HT1080 (cell line): ENCODE measurements around the gene TTLL5. TPM values are rescaled to one million over a fixed set of nuclear protein-coding genes. Genes with fewer than 3 reads are reported as not detected.
"Not testable (repeated sequence)": the region's sequence is repeated elsewhere in the genome, so short reads cannot be mapped to it uniquely, and the experiment has no call there.

Source experiments
- DNase-seq: peaks from one replicate; pipeline ENCODE4 v3.0.0-alpha.2; 2015; ENCODE audit warnings: low read depth
- total RNA-seq: library from RNA; depleted of rRNA; stranded (reverse); fragments of >200 nt; shearing (Covaris generic); gene quantifications from 2 replicates; pipeline ENCODE4 v1.2.3, GENCODE V29; 2014

Gene TTLL5
- total RNA-seq, 1 experiment from 2014 or later: 33.2 TPM

GRCh38 chr14:75909630-75910029 lies 248.6 kb downstream of the TTLL5 start:
- no peak for DNase-seq

- peak; percentile 24 for DNase-seq
These were observed 249.0 kb downstream of the TTLL5 start for GRCh38 chr14:75910048-75910447.

DNA sequence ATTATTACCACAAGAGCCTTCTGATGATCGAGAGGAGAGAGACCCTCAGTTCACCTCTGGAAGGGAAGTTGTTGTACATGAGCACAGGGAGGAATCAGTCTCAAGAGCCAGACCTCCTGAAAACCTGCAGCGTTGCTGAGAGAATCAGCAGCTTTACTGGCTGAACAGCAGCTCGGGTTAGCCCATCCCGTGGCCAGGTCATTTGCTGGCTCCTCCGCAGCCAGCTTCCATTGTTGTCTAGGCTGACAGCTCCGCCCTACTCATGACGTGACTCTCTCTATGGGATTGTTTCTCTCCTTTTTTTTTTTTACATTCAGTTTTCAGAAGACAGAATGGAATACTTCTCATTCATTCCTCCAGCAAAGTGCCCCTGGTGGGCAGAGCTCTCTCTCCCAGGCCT lies 250.8 kb downstream of the TTLL5 start:
- no peak for DNase-seq

DNA sequence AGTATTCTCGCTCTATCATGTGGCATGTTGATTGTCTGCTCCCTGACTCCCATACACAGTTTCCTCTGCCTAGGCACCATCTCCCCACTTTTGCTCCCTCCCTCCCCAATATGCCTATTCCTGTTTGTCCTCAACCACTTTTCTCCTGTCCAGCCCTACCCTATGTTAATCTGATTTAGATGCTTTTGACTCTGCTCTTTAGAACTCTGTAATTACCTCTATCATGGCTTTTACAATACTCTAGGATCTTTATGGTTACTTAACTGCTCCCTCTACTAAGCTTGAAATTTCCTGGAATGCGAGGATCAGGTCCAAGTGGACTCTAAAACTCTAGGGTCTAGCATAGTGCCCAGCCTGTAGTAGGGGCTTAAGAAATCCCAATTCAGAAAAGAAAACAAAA lies 252.1 kb downstream of the TTLL5 start:
- no peak for DNase-seq

GRCh38 chr14:75915045-75915444 lies 254.0 kb downstream of the TTLL5 start:
- DNase-seq: no peak

- DNase-seq: no peak
These were observed 256.4 kb downstream of the TTLL5 start for GRCh38 chr14:75917322-75917945.

DNA sequence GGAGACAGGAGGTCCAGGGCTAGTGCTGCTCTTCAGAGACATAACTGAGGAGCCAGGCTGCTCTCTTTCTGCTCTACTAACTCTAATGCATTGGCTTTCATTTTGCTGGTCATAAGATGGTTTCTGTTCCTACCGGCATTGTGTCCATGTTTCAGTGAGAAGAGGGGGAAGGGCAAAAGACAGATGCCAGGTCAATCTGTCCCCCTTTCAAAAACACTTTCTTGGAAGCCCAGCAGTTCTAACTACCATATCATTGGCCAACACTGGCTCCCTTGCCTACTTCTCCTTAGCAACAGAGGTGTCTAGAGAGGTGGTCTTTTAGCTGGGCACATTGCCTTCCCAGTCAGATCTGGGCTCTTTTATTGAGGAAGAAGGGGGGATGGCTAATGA lies 256.9 kb downstream of the TTLL5 start:
- no peak for DNase-seq

DNA sequence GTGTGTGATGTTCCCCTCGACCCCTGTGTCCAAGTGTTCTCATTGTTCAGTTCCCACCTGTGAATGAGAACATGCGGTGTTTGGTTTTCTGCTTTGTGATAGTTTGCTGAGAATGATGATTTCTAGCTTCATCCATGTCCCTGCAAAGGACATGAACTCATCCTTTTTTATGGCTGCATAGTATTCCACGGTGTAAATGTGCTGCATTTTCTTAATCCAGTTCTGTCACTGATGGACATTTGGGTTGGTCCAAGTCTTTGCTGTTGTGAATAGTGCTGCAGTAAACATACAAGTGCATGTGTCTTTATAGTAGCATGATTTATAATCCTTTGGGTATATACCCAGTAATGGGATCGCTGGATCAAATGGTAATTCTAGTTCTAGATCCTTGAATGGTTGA lies 259.4 kb downstream of the TTLL5 start:
- not testable (repeated sequence) for DNase-seq

- DNase-seq: not testable (repeated sequence)
These were observed 264.2 kb downstream of the TTLL5 start for GRCh38 chr14:75925141-75925840.

GRCh38 chr14:75926431-75927115 lies 265.5 kb downstream of the TTLL5 start:
- DNase-seq: no peak

GRCh38 chr14:75927564-75928087 lies 266.6 kb downstream of the TTLL5 start:
- no peak for DNase-seq

- DNase-seq: no peak
These were observed 267.7 kb downstream of the TTLL5 start for GRCh38 chr14:75928690-75929181.

GRCh38 chr14:75933712-75934296 lies 272.8 kb downstream of the TTLL5 start:
- DNase-seq: no peak

GRCh38 chr14:75934998-75935628 lies 274.1 kb downstream of the TTLL5 start:
- no peak for DNase-seq

DNA sequence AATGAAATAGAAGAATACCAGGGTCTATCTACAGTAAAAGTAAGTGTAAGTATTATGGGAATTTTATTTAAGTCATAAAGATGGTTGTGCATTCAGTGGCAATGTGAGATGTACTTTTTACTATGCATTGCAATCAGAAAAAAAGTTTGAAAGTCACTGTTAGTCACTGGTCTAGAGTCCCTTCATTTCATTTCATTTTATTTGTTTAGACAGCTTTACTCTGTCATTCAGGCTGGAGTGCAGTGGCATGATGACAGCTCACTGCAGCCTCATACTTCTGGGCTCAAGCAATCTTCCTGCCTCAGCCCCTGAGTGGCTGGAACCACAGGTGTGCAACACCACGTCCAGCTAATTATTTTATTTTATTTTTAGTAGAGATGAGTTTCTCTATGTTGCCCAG lies 278.2 kb downstream of the TTLL5 start:
- no peak for DNase-seq

DNA sequence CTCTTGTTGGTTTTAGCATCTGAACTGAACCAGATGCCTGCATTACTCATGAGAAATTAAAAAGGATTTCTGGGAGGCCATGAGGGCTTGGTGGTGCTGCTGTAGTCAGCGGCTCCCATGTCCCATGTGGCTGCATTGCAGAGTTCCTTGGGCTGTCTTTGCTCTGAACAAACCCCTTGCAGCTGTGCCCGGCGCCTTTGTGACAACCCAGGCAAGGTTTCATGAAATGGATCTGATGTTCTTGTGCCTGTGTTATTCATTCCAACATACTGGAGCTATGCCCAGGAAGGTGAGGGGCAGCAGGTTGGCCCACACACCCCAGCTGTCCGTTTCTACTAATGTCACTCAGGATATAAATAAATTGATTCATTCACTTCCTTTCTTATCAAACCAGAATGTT lies 280.0 kb downstream of the TTLL5 start:
- no peak for DNase-seq

GRCh38 chr14:75944607-75945241 lies 283.7 kb downstream of the TTLL5 start:
- no peak for DNase-seq

DNA sequence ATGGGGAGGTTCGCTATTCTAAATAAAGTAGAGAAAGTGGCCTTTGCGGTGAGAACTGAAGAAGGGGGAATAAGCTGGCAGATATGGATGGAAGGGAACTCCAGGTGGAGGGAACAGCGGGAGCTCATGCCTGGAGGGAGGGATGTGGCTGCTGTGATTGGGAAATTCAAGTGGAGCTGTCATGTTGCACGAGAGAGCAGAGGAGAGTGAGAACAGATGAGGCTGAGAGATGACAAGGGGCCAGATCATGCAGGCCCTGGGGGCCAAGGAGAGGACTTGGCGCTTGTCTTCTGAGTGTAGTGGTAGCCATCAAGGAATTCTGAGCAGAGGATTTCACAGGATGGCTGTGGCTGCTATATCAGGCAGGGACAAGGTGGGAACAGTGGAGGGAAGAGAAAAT lies 285.7 kb downstream of the TTLL5 start:
- no peak for DNase-seq

- no peak for DNase-seq
These were observed 291.4 kb downstream of the TTLL5 start for GRCh38 chr14:75952489-75952888.

DNA sequence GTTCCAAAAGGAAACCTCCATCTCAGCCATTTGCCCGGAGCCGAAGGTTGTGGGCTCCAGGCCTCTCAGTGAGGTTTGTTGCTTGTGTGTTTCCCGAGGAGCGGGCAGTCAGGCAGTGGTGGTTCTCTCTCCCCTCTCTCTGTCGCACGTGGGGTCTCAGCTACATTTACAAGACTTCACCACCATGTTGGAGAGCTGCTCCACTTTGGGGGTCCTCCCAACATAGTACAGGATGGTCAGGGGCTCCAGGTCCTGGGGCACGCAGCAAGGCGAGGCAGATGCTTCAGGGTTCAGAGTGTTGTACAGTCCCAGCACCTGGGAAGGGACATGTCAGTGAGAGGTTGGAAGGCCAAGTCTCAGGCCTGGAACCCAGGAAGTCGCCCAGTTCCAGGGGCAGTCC lies 298.0 kb downstream of the TTLL5 start:
- DNase-seq: no peak

DNA sequence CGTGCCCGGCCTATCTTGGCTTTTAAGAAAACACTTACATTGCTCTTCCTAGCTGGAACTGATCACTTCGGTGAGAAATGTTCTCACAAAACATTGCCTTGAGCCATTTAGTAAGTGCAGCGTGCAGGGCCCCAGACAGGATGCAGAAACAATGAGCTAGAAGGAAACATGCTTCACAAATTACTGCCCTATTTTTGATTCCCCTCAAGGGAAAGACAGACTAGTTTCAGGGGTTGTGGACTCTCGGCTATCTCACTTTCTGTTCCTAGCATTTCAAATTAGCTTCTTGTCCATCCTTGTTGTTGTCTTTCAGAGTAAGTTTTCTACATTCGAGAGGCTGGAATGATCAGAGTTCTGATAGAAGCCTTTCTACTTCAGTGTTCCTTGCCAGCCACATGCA lies 299.2 kb downstream of the TTLL5 start:
- DNase-seq: no peak
